ENCODE measurements around the gene INTS3. TPM values are rescaled to one million over a fixed set of nuclear protein-coding genes. Genes with fewer than 3 reads are reported as not detected.

INTS3 gene
- total and polyA plus RNA-seq, 9 of the 15 experiments (the other 6 are each of a cell fraction or from before 2014, with no cell fraction given): 6.3 to 24.1 (median 14.3) TPM

- TF ChIP-seq EZH2 (IDR thresholded peaks at IDR 0.05; ENCODE audit: borderline replicate concordance, low read depth, low read length): no peak
- TF ChIP-seq, protein P1, sequence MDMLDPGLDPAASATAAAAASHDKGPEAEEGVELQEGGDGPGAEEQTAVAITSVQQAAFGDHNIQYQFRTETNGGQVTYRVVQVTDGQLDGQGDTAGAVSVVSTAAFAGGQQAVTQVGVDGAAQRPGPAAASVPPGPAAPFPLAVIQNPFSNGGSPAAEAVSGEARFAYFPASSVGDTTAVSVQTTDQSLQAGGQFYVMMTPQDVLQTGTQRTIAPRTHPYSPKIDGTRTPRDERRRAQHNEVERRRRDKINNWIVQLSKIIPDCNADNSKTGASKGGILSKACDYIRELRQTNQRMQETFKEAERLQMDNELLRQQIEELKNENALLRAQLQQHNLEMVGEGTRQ (CRISPR knock-in tag; IDR thresholded peaks at IDR 0.05): no peak
- no peak for TF ChIP-seq ETV5 (CRISPR knock-in tag; IDR thresholded peaks at IDR 0.05; ENCODE audit: low read depth)
- TF ChIP-seq ZHX1 (conservative IDR thresholded peaks at IDR 0.05; ENCODE audit: low read length): no peak
- no peak for TF ChIP-seq ZNF586 (CRISPR knock-in tag; conservative IDR thresholded peaks at IDR 0.05)
- TF ChIP-seq MEF2D (tag; conservative IDR thresholded peaks at IDR 0.05; ENCODE audit: low read depth): no peak
- no peak for TF ChIP-seq NCOR1 (IDR thresholded peaks at IDR 0.05)
- no peak for TF ChIP-seq KLF10 (CRISPR knock-in tag; IDR thresholded peaks at IDR 0.05)
- TF ChIP-seq SMARCA5 (IDR thresholded peaks at IDR 0.05): no peak
- TF ChIP-seq, protein P2, sequence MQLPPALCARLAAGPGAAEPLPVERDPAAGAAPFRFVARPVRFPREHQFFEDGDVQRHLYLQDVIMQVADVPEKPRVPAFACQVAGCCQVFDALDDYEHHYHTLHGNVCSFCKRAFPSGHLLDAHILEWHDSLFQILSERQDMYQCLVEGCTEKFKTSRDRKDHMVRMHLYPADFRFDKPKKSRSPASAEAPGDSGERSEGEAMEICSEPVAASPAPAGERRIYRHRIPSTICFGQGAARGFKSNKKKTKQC (CRISPR knock-in tag; IDR thresholded peaks at IDR 0.05): peak; percentile 43; the same call in 1 of the 2 replicates
- TF ChIP-seq HDAC6 (IDR thresholded peaks at IDR 0.05; ENCODE audit: low read depth, low read length): no peak
- no peak for TF ChIP-seq ZFP91 (CRISPR knock-in tag; IDR thresholded peaks at IDR 0.05)
- no peak for TF ChIP-seq ZSCAN29 (IDR thresholded peaks at IDR 0.05)
- TF ChIP-seq, protein P3, sequence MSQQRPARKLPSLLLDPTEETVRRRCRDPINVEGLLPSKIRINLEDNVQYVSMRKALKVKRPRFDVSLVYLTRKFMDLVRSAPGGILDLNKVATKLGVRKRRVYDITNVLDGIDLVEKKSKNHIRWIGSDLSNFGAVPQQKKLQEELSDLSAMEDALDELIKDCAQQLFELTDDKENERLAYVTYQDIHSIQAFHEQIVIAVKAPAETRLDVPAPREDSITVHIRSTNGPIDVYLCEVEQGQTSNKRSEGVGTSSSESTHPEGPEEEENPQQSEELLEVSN (IDR thresholded peaks at IDR 0.05; ENCODE audit: borderline replicate concordance in 1 of 2, extremely low read depth in 1 of 2, insufficient read depth in 1 of 2, insufficient read length in 1 of 2, low read depth in 1 of 2, low read length in 1 of 2, poor library complexity in 1 of 2, severe bottlenecking in 1 of 2): peak; percentile 51 to 74
- no peak for TF ChIP-seq ZNF740 (CRISPR knock-in tag; IDR thresholded peaks at IDR 0.05)
- no peak for TF ChIP-seq ZNF740 (tag; IDR thresholded peaks at IDR 0.05)
- no peak for TF ChIP-seq ZNF347 (CRISPR knock-in tag; IDR thresholded peaks at IDR 0.05; ENCODE audit: low read depth)
- no peak for TF ChIP-seq SRSF7 (optimal IDR thresholded peaks at IDR 0.05; ENCODE audit: low read depth, low read length)
- TF ChIP-seq FOXM1 (IDR thresholded peaks at IDR 0.05; ENCODE audit: low read depth): no peak
- TF ChIP-seq FOXM1 (CRISPR knock-in tag; IDR thresholded peaks at IDR 0.05; ENCODE audit: low read depth): no peak
These were observed 55.7 kb downstream of the INTS3 start (continued) for GRCh38 chr1:153783233-153784190.

Data from K562 (cell line).